Measurements from ENCODE around the gene GADL1.

Gene GADL1

DNA sequence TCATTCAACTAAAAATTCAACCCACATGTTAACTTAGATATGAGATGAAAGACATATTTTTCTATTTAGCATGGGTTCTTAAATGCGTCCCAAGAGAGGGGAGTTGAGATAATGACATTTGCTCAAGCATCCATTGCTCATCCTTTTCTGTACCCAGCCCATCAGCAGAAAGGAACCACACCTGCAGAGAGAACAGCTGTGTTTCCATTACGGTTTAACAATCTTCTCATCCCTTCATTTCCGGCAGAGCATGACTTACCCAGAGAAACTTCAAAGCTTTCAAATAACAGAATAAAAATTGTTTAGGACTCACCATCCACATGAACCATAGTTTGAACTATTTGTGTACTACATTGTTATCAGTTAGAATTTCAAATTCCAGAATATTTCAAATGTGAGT is 174.9 kb downstream of the GADL1 start:
- in situ Hi-C loops (cut with MboI; ENCODE audit: low pct_unique_long_range_greater_than_20kb, low sequenced_read_pairs, unreplicated experiment): no loop called here
- TF ChIP-seq CTCF (IDR thresholded peaks at IDR 0.05; ENCODE audit: extremely low read depth, insufficient read depth, missing control alignments): no peak
- DNase-seq (ENCODE audit: low spot score): no peak

- no peak for TF ChIP-seq CTCF (IDR thresholded peaks at IDR 0.05; ENCODE audit: extremely low read depth, insufficient read depth, missing control alignments)
- in situ Hi-C loops (cut with MboI; ENCODE audit: low pct_unique_long_range_greater_than_20kb, low sequenced_read_pairs, unreplicated experiment): no loop called here
These were observed 180.5 kb downstream of the GADL1 start for GRCh38 chr3:30713885-30714503.

GRCh38 chr3:30712991-30713390 is 181.5 kb downstream of the GADL1 start:
- DNase-seq (ENCODE audit: low spot score): no peak
- in situ Hi-C loops (cut with MboI; ENCODE audit: low pct_unique_long_range_greater_than_20kb, low sequenced_read_pairs, unreplicated experiment): no loop called here
- no peak for TF ChIP-seq CTCF (IDR thresholded peaks at IDR 0.05; ENCODE audit: extremely low read depth, insufficient read depth, missing control alignments)

More at GRCh38 chr3:30713885-30714503, 180.5 kb downstream of the GADL1 start:
- no peak for DNase-seq (ENCODE audit: low spot score)

- no peak for TF ChIP-seq CTCF (IDR thresholded peaks at IDR 0.05; ENCODE audit: extremely low read depth, insufficient read depth, missing control alignments)
- no peak for DNase-seq (ENCODE audit: low spot score)
- in situ Hi-C loops (cut with MboI; ENCODE audit: low pct_unique_long_range_greater_than_20kb, low sequenced_read_pairs, unreplicated experiment): no loop called here
These were observed 182.6 kb downstream of the GADL1 start for GRCh38 chr3:30711867-30712266.

GRCh38 chr3:30711151-30711550 is 183.3 kb downstream of the GADL1 start:
- no peak for DNase-seq (ENCODE audit: low spot score)
- in situ Hi-C loops (cut with MboI; ENCODE audit: low pct_unique_long_range_greater_than_20kb, low sequenced_read_pairs, unreplicated experiment): no loop called here

DNA sequence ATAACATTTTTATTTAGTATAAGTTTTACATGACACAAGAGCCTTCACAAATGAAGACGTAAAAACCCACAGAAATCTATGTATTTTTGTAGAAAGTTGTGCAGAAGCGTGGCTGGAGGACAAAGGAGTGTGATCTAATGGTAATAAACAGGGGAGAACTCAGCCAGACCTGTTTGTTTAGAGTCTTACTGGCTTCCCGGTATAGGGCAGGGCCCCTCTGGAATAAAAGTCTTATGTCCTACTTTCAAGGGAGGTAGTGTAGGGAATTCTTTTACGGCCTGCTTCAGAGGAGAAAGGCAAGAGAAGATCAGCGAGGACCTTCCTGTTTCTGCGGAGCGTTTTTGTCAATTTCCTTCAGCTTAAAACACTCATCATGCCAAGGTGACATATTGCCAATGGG is 184.4 kb downstream of the GADL1 start:
- no peak for DNase-seq (ENCODE audit: low spot score)
- in situ Hi-C loops (cut with MboI; ENCODE audit: low pct_unique_long_range_greater_than_20kb, low sequenced_read_pairs, unreplicated experiment): no loop called here
- TF ChIP-seq CTCF (IDR thresholded peaks at IDR 0.05; ENCODE audit: extremely low read depth, insufficient read depth, missing control alignments): no peak

More at GRCh38 chr3:30711151-30711550, 183.3 kb downstream of the GADL1 start:
- no peak for TF ChIP-seq CTCF (IDR thresholded peaks at IDR 0.05; ENCODE audit: extremely low read depth, insufficient read depth, missing control alignments)
